Activated naive CD4-positive, alpha-beta T cell treated with anti-CD3 and anti-CD28 coated beads, Interleukin-2, amount 10 ng/mL, durations not matched to agents 7 days and 5 days (primary cell): ENCODE data around the gene IQSEC1.

Experiments
- CTCF ChIA-PET: fragments of 350-600 bp; sonication (Branson Sonifier 250); formaldehyde crosslinking; loops from one replicate; lab custom pipeline; 2021; ENCODE audit warnings: antibody characterized with exemption; lab: Charles Lee
- DNase-seq: peaks from one replicate; pipeline ENCODE4 v3.0.0-alpha.2; 2020
- H3K27ac Mint-ChIP-seq: one replicate; pipeline ENCODE4 v1.8.0; 2021; ENCODE audit warnings: mild to moderate bottlenecking, moderate library complexity, mixed read lengths
- H3K27me3 Mint-ChIP-seq: one replicate; pipeline ENCODE4 v1.8.0; 2021; ENCODE audit warnings: mild to moderate bottlenecking, mixed read lengths
- H3K36me3 Mint-ChIP-seq: one replicate; pipeline ENCODE4 v1.8.0; 2021; ENCODE audit warnings: mixed read lengths
- H3K4me1 Mint-ChIP-seq: one replicate; pipeline ENCODE4 v1.8.0; 2021; ENCODE audit warnings: mixed read lengths
- H3K4me3 Mint-ChIP-seq: one replicate; pipeline ENCODE4 v1.8.0; 2021; ENCODE audit warnings: mild to moderate bottlenecking, moderate library complexity, mixed read lengths
- H3K9me3 Mint-ChIP-seq: one replicate; pipeline ENCODE4 v1.8.0; 2021; ENCODE audit warnings: mixed read lengths

IQSEC1 gene

DNA sequence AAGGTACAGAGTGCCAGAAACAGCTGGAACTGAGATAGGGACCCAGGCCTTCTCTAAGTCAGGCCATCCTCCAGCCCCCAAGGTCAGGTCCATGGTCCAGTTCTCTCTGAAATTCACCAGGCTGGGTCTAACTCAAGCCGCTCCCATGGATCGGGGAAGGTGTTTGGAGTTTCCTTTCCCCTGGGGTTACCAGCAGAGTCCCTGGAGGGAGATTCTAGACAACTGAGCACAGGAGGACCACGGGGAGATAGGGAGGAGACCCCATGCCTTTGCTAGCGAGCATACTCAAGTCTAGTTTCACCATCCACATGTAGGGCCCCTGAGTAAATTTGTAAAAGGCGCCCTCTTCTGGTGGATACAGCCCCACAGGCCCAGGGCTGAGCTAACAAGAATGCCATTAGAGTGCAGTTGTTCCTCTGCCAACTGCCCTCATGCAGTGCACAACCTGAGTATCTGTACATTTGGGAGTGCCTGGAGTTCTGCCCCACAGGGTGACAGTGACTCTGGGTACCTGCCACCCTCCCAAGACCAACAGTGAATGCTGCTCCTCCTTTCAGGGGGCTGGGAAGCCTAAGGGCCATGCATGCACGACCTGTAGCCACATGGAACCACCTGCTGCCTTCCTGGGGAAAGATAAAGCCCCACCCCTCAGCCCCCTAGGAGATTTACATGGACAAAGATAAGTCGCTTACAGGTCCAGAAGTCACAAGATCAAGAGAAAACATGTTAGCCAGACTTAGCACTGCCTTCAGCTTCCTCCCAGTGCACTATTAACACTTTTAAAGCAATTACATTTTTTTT, 89.0 kb downstream of the IQSEC1 start:
- Mint-ChIP-seq H3K4me1 (peaks cover 33% of the 10 kb centered on the region), H3K36me3 (peaks cover 12% of the 10 kb centered on the region), H3K4me3 (no peak overlapping the region), H3K9me3 (no peaks in the 10 kb centered on the region), H3K27me3 (no peaks in the 10 kb centered on the region), H3K27ac (no peak overlapping the region)
- peak; percentile 70 for DNase-seq
- CTCF ChIA-PET = interaction anchor here (0.6 to 4.6 kb wide), 28 partner anchors 9 to 197 kb away, joined by 3 to 31 read pairs (median 4); no protein-coding TSS in a partner anchor

DNA sequence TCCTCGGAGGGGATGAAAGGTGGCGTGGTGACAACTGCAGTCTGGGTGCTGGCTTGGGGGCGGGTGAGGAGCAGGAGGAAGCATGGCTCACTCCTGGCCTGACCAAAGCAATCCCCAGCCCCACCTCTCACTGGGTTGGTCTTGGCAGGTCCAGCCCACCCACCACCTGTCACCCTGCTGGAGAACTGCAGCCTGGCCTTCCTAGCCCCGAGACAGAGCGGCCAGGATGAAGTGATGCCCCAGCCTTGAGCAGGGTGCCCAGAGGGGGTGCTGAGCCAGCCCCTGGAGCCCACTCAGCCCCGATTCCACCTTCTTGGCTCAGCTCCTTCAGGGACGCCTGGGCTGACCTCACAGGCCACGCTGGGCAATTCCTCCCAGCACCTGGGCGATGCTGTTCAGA, 89.9 kb downstream of the IQSEC1 start:
- DNase-seq = no peak
- H3K9me3 Mint-ChIP-seq = no peaks in the 10 kb centered on the region
- CTCF ChIA-PET = interaction anchor here (0.9 to 4.6 kb wide), 18 partner anchors 10 to 116 kb away, joined by 3 to 31 read pairs (median 4); no protein-coding TSS in a partner anchor
- H3K4me3 Mint-ChIP-seq = no peak overlapping the region
- H3K4me1 Mint-ChIP-seq = peaks cover 24% of the 10 kb centered on the region
- peaks cover 14% of the 10 kb centered on the region for H3K36me3 Mint-ChIP-seq
- no peaks in the 10 kb centered on the region for H3K27me3 Mint-ChIP-seq
- H3K27ac Mint-ChIP-seq = peak overlapping the region; percentile 24

DNA sequence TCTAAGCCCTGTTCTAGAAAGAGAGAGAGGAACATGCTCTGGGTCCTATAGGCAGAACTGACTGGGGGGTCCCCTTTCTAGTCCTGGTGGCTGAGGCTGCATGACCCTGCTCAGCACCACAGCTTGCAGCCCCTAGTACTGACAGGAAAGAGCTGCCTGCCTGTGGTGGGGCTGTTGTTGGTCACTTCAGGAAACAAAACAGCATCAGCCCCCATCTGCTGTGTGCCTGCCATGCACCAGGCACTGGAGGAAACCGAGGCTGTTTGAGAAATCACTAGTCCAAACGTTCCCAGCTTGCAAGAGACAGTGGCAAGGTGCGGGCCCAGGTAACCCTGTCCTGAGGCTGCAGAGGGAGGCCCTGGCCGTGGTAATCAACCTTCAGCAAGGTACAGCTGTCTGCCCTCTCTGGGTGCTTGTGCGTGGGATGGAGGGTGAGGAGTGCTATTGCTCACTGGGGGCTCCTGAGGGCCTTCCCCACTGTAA, 90.6 kb downstream of the IQSEC1 start:
- H3K4me1 Mint-ChIP-seq = peaks cover 23% of the 10 kb centered on the region
- CTCF ChIA-PET = interaction anchor here (1.0 to 4.6 kb wide), 12 partner anchors 10 to 115 kb away, joined by 3 to 21 read pairs (median 4); no protein-coding TSS in a partner anchor
- no peaks in the 10 kb centered on the region for H3K9me3 Mint-ChIP-seq
- peaks cover 14% of the 10 kb centered on the region for H3K36me3 Mint-ChIP-seq
- no peaks in the 10 kb centered on the region for H3K27me3 Mint-ChIP-seq
- H3K27ac Mint-ChIP-seq = no peak overlapping the region
- no peak overlapping the region for H3K4me3 Mint-ChIP-seq
- DNase-seq = no peak

DNA sequence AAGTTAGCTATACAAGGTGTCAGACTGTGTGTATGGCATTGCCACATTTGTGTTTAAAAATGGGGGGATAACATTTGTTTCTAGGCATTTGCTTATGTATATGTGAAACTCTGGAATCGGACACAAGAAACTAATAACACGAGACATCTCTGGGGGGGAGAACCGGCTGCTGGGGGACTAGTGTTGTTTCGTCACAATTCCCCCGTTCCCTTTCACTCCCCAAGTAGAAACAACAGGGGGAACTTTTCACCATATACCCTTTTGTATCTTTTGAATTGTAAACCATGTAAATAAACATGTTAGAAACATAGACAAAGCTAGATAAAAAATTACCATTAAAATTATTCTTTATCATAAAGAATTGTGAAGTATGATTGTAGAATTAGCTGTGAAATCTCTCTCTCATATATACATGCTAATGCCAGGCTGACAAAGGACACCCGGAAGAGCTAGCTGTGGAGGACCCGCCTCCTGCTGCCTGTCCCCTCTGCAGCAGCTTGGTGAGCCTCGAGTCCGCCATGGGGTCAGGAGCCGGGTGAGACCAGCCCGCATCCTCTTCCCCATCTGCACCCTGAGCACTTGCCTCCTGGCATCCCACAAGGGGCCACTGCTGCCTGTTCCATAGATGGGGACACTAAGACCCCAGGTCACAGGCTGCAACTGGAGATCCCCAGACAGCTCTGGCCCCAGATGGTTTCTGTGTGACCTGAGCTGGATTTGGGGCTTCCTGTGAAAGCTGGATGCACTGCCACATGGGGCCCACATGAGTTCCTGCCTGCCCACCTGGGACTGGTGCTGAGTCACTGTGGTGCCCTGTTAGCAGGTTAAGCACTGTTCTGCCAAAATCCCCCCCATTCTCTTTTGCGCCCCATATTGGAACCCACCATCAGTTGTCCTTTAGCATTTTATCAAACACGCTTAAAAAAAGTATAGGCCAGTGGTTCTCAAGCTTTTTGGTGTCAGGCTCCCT, 91.6 kb downstream of the IQSEC1 start:
- Mint-ChIP-seq H3K9me3 (no peaks in the 10 kb centered on the region), H3K27me3 (no peaks in the 10 kb centered on the region), H3K27ac (no peak overlapping the region), H3K4me1 (peaks cover 20% of the 10 kb centered on the region), H3K4me3 (no peak overlapping the region), H3K36me3 (peaks cover 13% of the 10 kb centered on the region)
- no peak for DNase-seq
- CTCF ChIA-PET = interaction anchor here (0.9 to 2.9 kb wide), 7 partner anchors 8 to 113 kb away, joined by 3 to 20 read pairs (median 4); no protein-coding TSS in a partner anchor

DNA sequence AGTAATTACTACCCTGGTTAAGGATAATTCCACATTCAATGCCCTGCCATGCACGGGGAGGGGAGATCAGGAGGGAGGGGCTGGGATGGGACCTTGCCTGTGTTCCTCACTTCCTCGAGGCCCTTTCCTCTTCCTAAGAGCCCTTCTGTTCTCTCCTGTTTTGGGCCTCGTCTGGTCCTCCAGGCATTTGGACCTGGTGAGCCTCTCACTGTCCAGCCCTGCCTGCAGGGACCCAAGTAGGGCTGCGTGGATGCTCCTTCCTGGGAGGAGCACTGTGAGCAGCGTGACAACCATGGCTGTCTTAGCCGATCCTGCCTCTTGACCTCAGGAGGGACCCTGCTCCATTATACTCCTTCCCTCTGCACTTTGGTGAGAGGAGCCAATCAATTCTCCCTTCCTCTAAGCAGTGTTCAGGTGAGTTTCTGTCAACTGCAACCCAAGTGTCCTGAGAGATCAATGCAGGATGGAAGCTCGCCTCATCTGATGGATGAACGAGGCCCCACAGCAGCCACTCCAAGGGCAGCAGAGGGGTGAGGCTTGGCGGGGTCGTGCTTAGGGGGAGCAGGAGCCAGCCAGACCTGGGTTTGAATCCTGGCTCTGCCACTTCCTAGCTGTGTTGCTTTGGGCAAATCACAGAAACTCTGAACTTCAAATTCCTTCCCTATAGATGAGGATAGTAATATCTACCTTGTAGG, 92.5 kb downstream of the IQSEC1 start:
- Mint-ChIP-seq H3K27ac (no peak overlapping the region), H3K4me1 (peaks cover 20% of the 10 kb centered on the region), H3K4me3 (no peak overlapping the region), H3K36me3 (peaks cover 12% of the 10 kb centered on the region), H3K9me3 (no peaks in the 10 kb centered on the region), H3K27me3 (no peaks in the 10 kb centered on the region)
- CTCF ChIA-PET = interaction anchor here (0.9 to 1.8 kb wide), 5 partner anchors 8 to 113 kb away, joined by 3 to 5 read pairs (median 3); no protein-coding TSS in a partner anchor
- DNase-seq = no peak

DNA sequence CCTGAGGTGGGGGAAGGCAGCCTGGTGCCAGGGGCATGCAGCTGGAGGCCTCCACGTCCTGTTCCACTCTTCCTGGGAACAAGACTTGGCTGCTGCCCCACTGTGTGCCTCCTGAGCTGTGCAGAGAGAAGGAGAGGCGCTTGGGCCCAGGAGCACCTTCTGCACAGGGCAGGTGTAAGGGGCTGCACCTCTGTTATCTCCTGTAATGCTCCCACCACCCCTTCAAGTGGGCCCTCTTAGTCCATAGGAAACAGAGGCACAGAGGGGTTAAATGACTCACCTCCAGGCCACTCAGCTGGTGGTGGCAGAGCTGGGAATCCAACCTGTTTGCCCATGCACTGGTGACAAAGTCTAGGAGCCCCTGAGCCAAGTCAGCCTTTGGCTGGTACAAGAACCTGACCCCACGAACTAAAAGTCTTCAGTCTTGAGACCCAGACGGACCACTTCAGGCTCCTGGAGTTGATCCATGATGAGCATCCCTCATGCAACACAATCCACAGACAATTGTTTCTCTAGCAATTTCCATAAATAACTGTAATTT, 93.2 kb downstream of the IQSEC1 start:
- no peak overlapping the region for H3K4me3 Mint-ChIP-seq
- H3K9me3 Mint-ChIP-seq = no peaks in the 10 kb centered on the region
- no peak for DNase-seq
- CTCF ChIA-PET = interaction anchor here (1.0 kb wide), 1 partner anchor 13 kb away, joined by 3 read pairs; no protein-coding TSS in a partner anchor
- H3K27ac Mint-ChIP-seq = no peak overlapping the region
- H3K36me3 Mint-ChIP-seq = peaks cover 12% of the 10 kb centered on the region
- no peaks in the 10 kb centered on the region for H3K27me3 Mint-ChIP-seq
- peaks cover 20% of the 10 kb centered on the region for H3K4me1 Mint-ChIP-seq

DNA sequence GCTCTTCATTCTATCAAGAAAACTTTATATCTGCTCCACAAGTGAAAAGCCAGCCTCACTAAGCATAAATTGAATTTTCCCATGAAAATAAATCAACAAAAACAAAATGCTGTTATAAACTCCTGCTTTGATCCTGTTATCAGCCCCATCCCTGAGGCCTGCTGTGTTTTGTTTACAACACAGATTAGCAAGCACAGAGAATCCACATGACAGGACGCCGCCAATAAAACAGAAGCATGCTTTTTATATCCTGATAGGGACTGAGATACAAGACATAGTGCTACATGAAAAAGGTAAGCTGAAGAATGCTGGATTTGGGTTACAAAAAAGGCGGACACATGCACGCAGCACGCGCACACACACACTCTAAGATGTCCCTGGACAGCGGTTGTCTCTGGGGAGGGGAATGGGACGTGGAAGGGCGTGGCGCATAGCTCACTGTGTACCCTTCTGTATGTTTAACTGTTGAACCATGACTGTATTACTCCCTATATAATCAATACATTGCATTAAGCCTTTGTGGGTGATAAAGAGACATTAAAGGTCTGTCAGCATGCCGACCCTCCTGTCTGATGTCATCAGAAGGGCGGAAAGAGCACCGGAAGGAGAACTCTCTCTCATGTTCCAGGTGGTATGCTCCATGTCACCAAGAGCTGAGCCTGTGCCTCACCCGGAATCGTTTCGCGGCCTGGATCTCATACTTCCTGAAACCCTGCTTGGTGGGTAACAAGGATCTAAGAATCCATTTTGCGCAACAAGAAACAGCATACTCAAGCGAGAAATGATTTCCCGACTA, 93.9 kb downstream of the IQSEC1 start:
- CTCF ChIA-PET = interaction anchor here (0.5 to 1.0 kb wide), 2 partner anchors 13 to 87 kb away, joined by 3 to 4 read pairs; no protein-coding TSS in a partner anchor
- no peak for DNase-seq
- no peaks in the 10 kb centered on the region for H3K9me3 Mint-ChIP-seq
- H3K27ac Mint-ChIP-seq = peak overlapping the region; percentile 11
- H3K4me1 Mint-ChIP-seq = peaks cover 18% of the 10 kb centered on the region
- H3K4me3 Mint-ChIP-seq = no peak overlapping the region
- H3K36me3 Mint-ChIP-seq = peaks cover 12% of the 10 kb centered on the region
- H3K27me3 Mint-ChIP-seq = no peaks in the 10 kb centered on the region

DNA sequence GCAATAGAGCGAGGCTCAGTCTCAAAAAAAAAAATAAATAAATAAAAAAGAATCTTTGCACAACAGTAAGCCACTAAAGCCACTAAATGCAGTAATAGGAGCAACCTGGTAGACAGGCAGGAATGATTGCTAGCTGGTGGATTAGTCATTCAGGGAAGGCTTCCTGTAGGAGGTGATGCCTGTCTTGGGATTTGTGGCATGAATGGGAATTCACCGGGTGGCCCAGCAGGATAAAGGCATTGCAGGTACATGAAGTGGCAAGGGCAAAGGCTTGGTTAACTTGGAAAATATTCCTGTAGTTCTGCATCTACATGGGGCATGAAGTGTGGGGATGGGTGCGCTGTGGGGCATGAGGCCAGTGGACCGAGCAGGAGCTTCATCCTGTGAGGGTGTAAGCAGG, 94.5 kb downstream of the IQSEC1 start:
- DNase-seq = no peak
- peak overlapping the region; percentile 11 for H3K27ac Mint-ChIP-seq
- H3K36me3 Mint-ChIP-seq = peaks cover 12% of the 10 kb centered on the region
- H3K4me1 Mint-ChIP-seq = peaks cover 15% of the 10 kb centered on the region
- H3K27me3 Mint-ChIP-seq = no peaks in the 10 kb centered on the region
- H3K9me3 Mint-ChIP-seq = no peaks in the 10 kb centered on the region
- no peak overlapping the region for H3K4me3 Mint-ChIP-seq
- CTCF ChIA-PET = interaction anchor here (0.5 kb wide), 1 partner anchor 87 kb away, joined by 4 read pairs; no protein-coding TSS in a partner anchor

DNA sequence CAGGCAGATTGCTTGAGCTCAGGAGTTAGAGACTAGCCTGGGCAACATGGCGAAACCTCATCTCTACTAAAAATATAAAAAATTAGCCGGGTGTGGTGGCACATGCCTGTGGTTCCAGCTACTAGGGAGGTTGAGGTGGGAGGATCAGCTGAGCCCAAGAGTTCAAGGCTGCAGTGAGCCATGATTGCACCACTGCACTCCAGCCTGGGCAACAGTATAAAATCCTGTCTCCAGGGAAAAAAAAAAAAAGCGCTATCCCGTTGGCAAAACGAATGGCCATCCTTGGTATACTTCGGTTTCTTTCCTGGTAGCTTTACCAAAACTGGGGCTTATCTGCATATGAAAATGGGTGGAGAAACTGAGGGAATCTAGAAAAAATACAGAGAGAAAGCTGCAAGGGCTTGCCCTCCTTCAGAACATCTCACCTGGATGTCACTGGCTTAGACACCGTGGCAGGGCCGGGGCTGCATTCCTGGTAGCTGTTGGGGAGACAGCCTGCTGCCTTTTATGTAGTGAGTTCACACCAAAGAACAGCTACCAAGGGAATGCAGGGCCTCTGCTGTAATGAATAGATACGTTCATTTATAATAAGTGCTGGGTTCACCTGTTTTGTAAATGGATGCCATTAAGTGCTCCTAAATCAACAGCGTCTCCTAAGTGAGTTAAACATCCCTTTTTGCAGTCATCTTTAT, 96.0 kb downstream of the IQSEC1 start:
- Mint-ChIP-seq H3K27me3 (no peaks in the 10 kb centered on the region), H3K36me3 (peaks cover 17% of the 10 kb centered on the region), H3K4me3 (no peak overlapping the region), H3K27ac (no peak overlapping the region), H3K4me1 (peaks cover 3% of the 10 kb centered on the region), H3K9me3 (no peaks in the 10 kb centered on the region)
- DNase-seq = no peak
- CTCF ChIA-PET = interaction anchor here (1.1 to 1.3 kb wide), 2 partner anchors 10 to 18 kb away, joined by 3 to 4 read pairs; no protein-coding TSS in a partner anchor

DNA sequence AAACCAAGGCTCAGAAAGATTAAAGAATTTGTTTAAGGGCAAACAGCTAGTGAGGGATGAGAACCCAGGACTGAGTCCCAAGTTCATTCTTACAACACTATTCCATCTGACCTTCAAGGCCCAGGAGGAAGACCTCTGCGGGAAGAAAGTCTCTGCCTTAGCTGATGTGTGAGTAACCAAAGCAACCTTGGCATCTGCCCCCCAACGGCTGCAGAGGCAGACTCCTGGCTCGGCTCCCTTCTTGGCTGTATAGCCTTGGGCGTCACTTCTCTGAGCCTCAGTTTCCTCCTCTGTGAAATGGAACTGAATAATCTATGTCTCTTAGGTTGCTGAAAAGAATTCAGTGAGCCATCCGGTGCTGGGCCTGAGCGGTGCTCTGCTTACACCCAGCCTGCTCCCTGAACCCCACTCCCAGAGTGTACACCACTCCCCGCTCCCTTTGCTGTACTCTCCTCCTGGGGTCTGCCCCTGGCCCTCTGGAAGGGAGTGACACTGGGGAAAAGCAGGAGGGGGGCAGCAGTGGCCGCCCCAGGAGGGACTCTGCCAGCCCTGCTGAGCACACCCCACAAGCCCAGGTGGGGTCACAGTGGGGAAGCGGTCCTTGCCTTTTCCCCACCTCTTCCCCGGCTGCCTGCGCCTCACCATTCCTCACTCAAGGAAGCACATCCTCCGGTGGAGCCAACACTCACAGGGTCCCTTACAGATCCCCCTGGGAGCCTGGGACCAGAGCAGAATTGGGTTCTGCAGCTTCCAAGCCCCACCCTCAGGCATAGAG, 97.3 kb downstream of the IQSEC1 start:
- no peak overlapping the region for H3K27ac Mint-ChIP-seq
- H3K36me3 Mint-ChIP-seq = peaks cover 19% of the 10 kb centered on the region
- CTCF ChIA-PET = interaction anchor here (1.1 to 1.3 kb wide), 2 partner anchors 8 to 11 kb away, joined by 4 read pairs; no protein-coding TSS in a partner anchor
- no peaks in the 10 kb centered on the region for H3K27me3 Mint-ChIP-seq
- DNase-seq = no peak
- H3K4me1 Mint-ChIP-seq = no peaks in the 10 kb centered on the region
- no peak overlapping the region for H3K4me3 Mint-ChIP-seq
- H3K9me3 Mint-ChIP-seq = no peaks in the 10 kb centered on the region

DNA sequence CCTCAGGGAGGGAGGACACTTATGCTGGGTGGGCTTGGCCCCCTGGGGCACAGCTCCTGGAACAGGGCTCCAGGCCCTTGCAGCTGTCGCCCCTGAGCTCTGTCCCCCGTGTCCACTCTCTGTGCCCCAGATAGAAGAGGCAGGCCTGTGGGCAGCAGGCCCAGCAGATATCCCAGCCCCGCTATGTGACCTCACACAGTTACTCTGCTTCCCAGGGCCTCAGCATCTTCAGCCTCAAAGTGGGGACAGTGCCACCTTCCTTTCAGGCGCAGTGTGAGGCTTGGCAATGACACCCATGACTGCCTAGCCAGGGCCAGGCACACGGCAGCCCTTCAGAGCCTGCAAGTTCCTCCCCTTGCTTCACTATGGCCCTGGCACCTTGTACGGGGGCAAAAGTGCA, 98.4 kb downstream of the IQSEC1 start:
- no peak for DNase-seq
- peaks cover 25% of the 10 kb centered on the region for H3K36me3 Mint-ChIP-seq
- H3K4me3 Mint-ChIP-seq = no peak overlapping the region
- CTCF ChIA-PET = interaction anchor here (0.8 to 3.6 kb wide), 2 partner anchors 10 to 27 kb away, joined by 3 to 21 read pairs; no protein-coding TSS in a partner anchor
- H3K4me1 Mint-ChIP-seq = no peaks in the 10 kb centered on the region
- H3K9me3 Mint-ChIP-seq = no peaks in the 10 kb centered on the region
- no peaks in the 10 kb centered on the region for H3K27me3 Mint-ChIP-seq
- H3K27ac Mint-ChIP-seq = no peak overlapping the region
